Right atrium auricular region (tissue), 2 donors: Measurements from ENCODE around the gene TNPO3. TPM values are rescaled to one million over a fixed set of nuclear protein-coding genes. Genes with fewer than 3 reads are reported as not detected.

Experiments
- DNase-seq: peaks from one replicate; pipeline ENCODE4 v3.0.0-alpha.2; 2019; ENCODE audit warnings: low spot score
- H3K27ac ChIP-seq, 2 donors: fragments of 200-600 bp; sonication (generic); 1 replicate in 1 of 2; 2 replicates in 1 of 2; pipeline ENCODE4 v1.5.1; 2016 to 2019
- H3K27me3 ChIP-seq, 2 donors: fragments of 200-600 bp; sonication (generic); one replicate each; pipeline versions ENCODE4 v1.5.1 to v1.6.0; 2017 to 2019
- H3K36me3 ChIP-seq: fragments of 200-600 bp; sonication (generic); one replicate; pipeline ENCODE4 v1.5.1; 2016
- H3K4me1 ChIP-seq, 2 donors: fragments of 200-600 bp; sonication (generic); one replicate each; pipeline versions ENCODE4 v1.5.1 to v1.6.0; 2017 to 2019
- H3K4me3 ChIP-seq, 2 donors: fragments of 200-600 bp; sonication (generic); 1 replicate in 1 of 2; 2 replicates in 1 of 2; pipeline ENCODE4 v1.5.1; 2017 to 2019; ENCODE audit warnings: mild to moderate bottlenecking in 1 of 2, moderate library complexity in 1 of 2
- H3K9me3 ChIP-seq, 2 donors: fragments of 200-600 bp; sonication (generic); one replicate each; pipeline ENCODE4 v1.5.1; 2019
- CTCF ChIP-seq, 2 donors: fragments of 200-600 bp; sonication (generic); IDR thresholded peaks; one replicate each; pipeline ENCODE4 v1.5.1; 2019; ENCODE audit warnings: antibody characterized with exemption in 2 of 2
- total RNA-seq, 2 donors: library from RNA; depleted of rRNA; stranded (reverse); fragments of >200 nt; gene quantifications; one replicate each; pipeline ENCODE4 v1.1.0, GENCODE V29; 2016

The TNPO3 gene
- total RNA-seq, 2 donors from 2014 or later = 23.5 to 23.6 TPM

DNA sequence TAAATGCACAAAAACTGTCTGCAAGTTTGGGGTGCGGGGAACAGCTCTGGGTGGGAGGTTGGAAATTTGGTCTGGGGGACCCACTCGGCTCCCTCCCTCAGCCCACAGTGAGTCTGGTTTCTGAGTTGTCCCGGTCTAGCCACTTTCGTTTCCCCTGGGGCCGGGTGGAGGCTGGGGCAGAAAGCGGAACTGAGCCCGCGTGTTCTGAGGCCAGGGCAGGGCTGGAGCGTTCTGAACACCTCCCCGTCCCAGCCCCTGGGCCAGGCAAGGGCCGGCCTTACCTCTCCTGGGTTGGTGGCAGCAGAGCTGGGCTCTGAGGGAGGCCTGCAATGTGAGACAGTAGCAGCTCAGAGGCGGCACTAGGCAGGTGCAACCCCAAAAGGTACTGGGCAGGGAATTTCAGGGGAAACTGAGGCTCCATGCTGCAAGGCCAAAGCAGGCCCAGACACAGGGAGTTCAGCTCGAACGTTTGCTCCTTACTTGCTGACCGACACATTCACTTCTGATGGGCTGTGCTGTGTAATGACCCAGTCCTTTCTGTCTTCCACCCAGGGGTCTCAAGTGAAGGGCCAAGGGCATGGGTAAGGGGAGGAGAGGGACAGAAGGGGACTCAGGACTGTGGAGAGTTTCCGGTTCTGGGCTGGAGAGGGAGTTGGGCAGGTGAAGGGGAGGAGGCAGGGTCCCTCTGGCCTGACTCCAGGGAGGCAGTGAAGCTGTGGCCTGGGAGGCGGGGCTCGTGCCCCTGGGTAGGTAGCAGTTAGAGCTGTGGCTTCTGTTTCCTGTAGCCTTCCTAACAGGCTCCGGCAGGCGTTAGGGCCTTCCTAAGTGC lies 114.2 kb downstream of the TNPO3 start:
- no peak for TF ChIP-seq CTCF (IDR thresholded peaks at IDR 0.05)
- no peak for DNase-seq
- H3K4me3 ChIP-seq = no peak overlapping the region
- no peaks in the 10 kb centered on the region for H3K36me3 ChIP-seq
- H3K27ac ChIP-seq = no peak overlapping the region
- no peaks in the 10 kb centered on the region for H3K9me3 ChIP-seq
- H3K4me1 ChIP-seq = peaks cover 0 to 14% of the 10 kb centered on the region in 2 donors
- H3K27me3 ChIP-seq = no peaks in the 10 kb centered on the region

- no peak for TF ChIP-seq CTCF (IDR thresholded peaks at IDR 0.05)
- H3K4me3 ChIP-seq = peak overlapping the region in 1 of 2 donors; percentile 12
- peaks cover 0 to 14% of the 10 kb centered on the region in 2 donors for H3K4me1 ChIP-seq
- peak overlapping the region in 1 of 2 donors; percentile 43 for H3K27ac ChIP-seq
- H3K36me3 ChIP-seq = no peaks in the 10 kb centered on the region
- H3K27me3 ChIP-seq = no peaks in the 10 kb centered on the region
- no peaks in the 10 kb centered on the region for H3K9me3 ChIP-seq
- no peak for DNase-seq
These were observed 115.0 kb downstream of the TNPO3 start for GRCh38 chr7:128939861-128940410.

GRCh38 chr7:128939075-128939860 lies 115.6 kb downstream of the TNPO3 start:
- H3K36me3 ChIP-seq = no peaks in the 10 kb centered on the region
- H3K4me3 ChIP-seq = peak overlapping the region in 1 of 2 donors; percentile 60
- no peaks in the 10 kb centered on the region for H3K9me3 ChIP-seq
- H3K27me3 ChIP-seq = no peaks in the 10 kb centered on the region
- DNase-seq = peak; percentile 59
- TF ChIP-seq CTCF (IDR thresholded peaks at IDR 0.05) = no peak
- H3K27ac ChIP-seq = peak overlapping the region in 1 of 2 donors; percentile 43
- peaks cover 0 to 14% of the 10 kb centered on the region in 2 donors for H3K4me1 ChIP-seq

DNA sequence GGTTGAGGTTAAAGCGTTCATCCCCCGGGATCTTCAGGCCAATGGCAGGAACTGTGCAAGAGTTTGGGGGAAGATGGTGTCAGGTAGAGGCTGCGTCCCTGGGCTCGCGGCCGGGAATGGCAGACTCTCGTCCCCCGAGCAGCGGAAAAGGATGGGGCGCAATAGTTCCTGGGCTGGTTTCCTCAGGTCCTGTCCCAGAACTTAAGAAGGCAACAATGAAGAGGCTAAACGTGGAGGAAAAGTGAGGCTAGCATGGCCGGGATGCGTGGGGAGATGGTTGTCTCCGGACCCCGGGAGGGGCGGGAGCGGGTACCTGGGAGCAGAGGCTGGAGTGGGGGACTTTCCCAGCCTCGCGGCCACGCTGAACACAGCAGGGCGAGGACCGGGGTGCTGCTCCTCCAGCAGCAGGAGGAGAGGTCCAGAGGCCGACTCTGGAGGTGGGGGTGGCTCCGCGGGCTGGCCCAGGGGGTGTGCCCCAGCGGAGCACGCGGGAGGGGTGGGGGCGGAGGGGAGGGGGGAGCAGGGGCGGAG lies 116.3 kb downstream of the TNPO3 start:
- H3K27me3 ChIP-seq = no peaks in the 10 kb centered on the region
- H3K4me3 ChIP-seq = peak overlapping the region; percentile 33 to 60
- H3K36me3 ChIP-seq = no peaks in the 10 kb centered on the region
- no peak overlapping the region for H3K27ac ChIP-seq
- TF ChIP-seq CTCF (IDR thresholded peaks at IDR 0.05) = no peak
- H3K4me1 ChIP-seq = peaks cover 0 to 14% of the 10 kb centered on the region in 2 donors
- no peaks in the 10 kb centered on the region for H3K9me3 ChIP-seq
- no peak for DNase-seq

DNA sequence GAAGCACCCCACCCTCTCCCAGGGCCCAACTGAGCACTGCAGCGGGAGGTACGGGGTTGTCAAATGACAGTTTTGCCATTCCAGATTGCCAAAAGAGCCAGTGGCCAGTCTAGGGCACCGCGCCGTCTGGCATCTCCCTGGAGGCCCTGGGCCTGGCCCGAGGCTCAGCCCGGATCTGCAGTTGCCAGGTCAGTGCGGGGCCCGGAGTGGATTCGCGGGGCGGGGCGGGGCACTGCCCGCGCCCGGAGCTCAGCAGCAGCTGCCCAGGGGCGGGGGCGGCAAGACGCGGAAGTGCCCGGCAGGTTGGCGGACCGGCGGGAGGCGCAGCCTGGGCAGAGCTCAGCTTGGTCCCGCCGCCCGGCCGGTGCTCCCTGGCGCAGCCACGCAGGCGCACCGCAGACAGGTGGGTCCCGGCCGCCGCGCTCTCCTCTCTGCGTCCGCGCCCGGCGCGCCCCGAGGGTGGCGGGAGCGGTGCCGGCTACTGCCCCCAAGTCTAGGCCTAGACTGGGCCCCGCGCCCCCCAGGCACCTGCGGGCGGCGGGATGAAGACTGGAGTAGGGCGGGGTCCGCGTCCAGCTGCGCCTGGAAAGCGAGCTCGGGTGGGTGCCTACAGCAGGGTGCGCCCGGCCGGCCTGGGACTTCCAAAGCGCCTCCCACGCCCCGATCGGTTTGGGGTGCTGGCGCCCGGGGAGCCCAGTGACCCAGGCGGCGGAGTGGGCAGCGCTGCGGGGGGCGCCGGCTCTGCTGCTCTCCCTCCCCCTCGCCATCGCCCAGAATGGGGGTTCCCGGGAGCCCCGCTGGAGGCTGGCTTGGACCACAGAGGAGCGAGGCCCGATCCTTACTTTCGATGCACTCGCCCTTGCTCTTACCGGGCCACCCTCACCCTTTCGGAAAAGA lies 117.0 kb downstream of the TNPO3 start, which contains the start of gene IRF5:
TSS of gene IRF5 (plus strand) at position 281 of the 897 bp plus-strand sequence. CDS start 4,155 bp downstream, outside the sequence.
- no peak for DNase-seq
- Histone ChIP-seq H3K36me3 (no peaks in the 10 kb centered on the region), H3K4me3 (peak within 1 kb of the TSS; percentile 33 to 60), H3K27ac (peak within 1 kb of the TSS in 1 of 2 donors; percentile 45), H3K27me3 (no peaks in the 10 kb centered on the region), H3K9me3 (no peaks in the 10 kb centered on the region), H3K4me1 (peaks cover 0 to 14% of the 10 kb centered on the region in 2 donors)
- TF ChIP-seq CTCF (IDR thresholded peaks at IDR 0.05) = no peak
